Esophagus muscularis mucosa (tissue), 4 donors: ENCODE results near the gene DCAF8. TPM values are rescaled to one million over a fixed set of nuclear protein-coding genes. Genes with fewer than 3 reads are reported as not detected.
A peak's percentile ranks its signal among the peaks of the same experiment; 100 is the strongest.

Experiments
- DNase-seq: peaks from one replicate; pipeline ENCODE4 v3.0.0-alpha.2; 2017; ENCODE audit errors: extremely low spot score
- H3K27ac ChIP-seq, 4 donors: fragments of 200-600 bp; sonication (generic); replicated peaks in 1 of 4; 1 replicate in 3 of 4; 2 replicates in 1 of 4; pipeline ENCODE4 v1.5.1; 2016 to 2019; ENCODE audit warnings: mild to moderate bottlenecking in 1 of 4
- H3K27me3 ChIP-seq, 4 donors: fragments of 200-600 bp; sonication (generic); one replicate each; pipeline versions ENCODE4 v1.5.1 to v1.6.0; 2016 to 2019
- H3K36me3 ChIP-seq, 4 donors: fragments of 200-600 bp; sonication (generic); one replicate each; pipeline ENCODE4 v1.5.1; 2016 to 2019
- H3K4me1 ChIP-seq, 4 donors: fragments of 200-600 bp; sonication (generic); one replicate each; pipeline ENCODE4 v1.5.1; 2016 to 2019
- H3K4me3 ChIP-seq, 4 donors: fragments of 200-600 bp; sonication (generic); 1 replicate in 2 of 4; 2 replicates in 2 of 4; pipeline ENCODE4 v1.5.1; 2016 to 2019; ENCODE audit warnings: mild to moderate bottlenecking in 4 of 4, moderate library complexity in 1 of 4
- H3K9me3 ChIP-seq, 4 donors: fragments of 200-600 bp; sonication (generic); 1 replicate in 3 of 4; 2 replicates in 1 of 4; pipeline ENCODE4 v1.5.1; 2016 to 2019
- EP300 ChIP-seq: sonication (generic); formaldehyde crosslinking; IDR thresholded peaks from one replicate; pipeline ENCODE4 v1.6.1; 2017; ENCODE audit warnings: antibody characterized with exemption
- POLR2A ChIP-seq: fragments of 450-650 bp; IDR thresholded peaks from one replicate; pipeline ENCODE4 v1.6.1; 2017; ENCODE audit warnings: antibody characterized with exemption, moderate library complexity, mild to moderate bottlenecking, low read depth
- POLR2AphosphoS5 ChIP-seq, 2 donors: sonication (generic); formaldehyde crosslinking; IDR thresholded peaks; one replicate each; pipeline ENCODE4 v1.6.1; 2017; ENCODE audit warnings: antibody characterized with exemption in 2 of 2
- WGBS: methylation state at CpG from one replicate; pipeline ENCODE4 v1.1.5; 2018; 5-methylcytosine and 5-hydroxymethylcytosine counted together
- intact Hi-C: fragments of 100-400 bp; cut with DNase I; formaldehyde crosslinking; loops from one replicate; pipeline ENCODE4 v1.15.1; 2023
- total RNA-seq, 4 donors: library from RNA; depleted of rRNA; stranded (reverse); fragments of >200 nt; gene quantifications; one replicate each; pipeline versions ENCODE4 v1.1.0 to v1.2.1, GENCODE V29; 2016
- TF ChIP-seq, protein P1 (sequence below), 3 experiments: fragments of 200-600 bp in 2 of 3; fragments of 450-650 bp in 1 of 3; sonication (generic) in 2 of 3; IDR thresholded peaks; one replicate each; pipeline ENCODE4 v1.5.1; 2017 to 2019; ENCODE audit warnings: antibody characterized with exemption in 3 of 3, mild to moderate bottlenecking in 2 of 3, moderate library complexity in 1 of 3

Gene DCAF8
- total RNA-seq, 4 donors from 2014 or later, result 111 to 191 (median 172) TPM

DNA sequence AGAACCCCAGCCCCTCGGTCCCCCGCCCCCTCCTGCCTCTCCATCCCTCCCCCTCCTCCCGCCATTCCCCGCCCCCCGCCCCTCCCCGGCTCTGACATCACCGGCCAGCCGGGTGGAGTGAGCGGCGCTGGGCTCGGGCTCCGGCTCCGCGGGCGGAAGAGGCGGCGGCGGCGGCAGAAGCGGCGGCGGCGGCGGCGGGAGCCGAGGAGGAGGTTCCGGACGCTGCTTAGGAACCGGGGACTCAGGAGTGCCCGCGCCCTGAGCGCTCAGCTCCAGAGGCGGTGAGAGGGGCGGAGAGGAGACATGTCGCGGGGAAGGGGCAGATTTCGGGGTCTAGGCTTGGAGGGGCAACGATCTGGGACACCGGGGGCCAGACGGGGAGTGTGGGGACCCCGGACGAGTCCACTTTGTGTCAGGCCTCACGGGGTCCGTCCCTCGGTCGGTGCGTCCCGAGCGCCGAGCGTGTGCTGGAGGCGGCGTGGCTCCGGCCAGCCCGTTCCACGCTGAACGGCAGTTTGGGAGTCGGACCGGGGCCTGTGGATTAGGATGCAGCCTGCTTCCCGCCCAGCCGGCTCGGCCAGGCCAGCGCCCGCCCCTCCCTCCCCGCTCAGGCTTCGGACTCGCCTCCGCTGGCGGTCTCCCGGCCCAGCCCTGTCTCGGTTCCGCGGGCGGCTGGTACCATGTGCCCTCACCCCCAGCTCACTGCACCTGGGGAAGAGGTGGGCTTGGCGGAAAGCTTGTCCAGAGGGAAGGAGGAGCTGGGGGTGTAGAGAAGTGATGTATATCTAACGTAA is 56.9 kb downstream of the DCAF8 start, which contains the start of gene PEA15:
Gene PEA15 (plus strand): TSS at position 143 of the 794 bp plus-strand sequence. CDS start 6,161 bp downstream, outside the sequence.
- peaks cover 49 to 55% (median 53%) of the 10 kb centered on the region in 4 donors for H3K4me1 ChIP-seq
- H3K27me3 ChIP-seq, result no peaks in the 10 kb centered on the region
- peaks cover 0 to 22% (median 17%) of the 10 kb centered on the region in 4 donors for H3K36me3 ChIP-seq
- H3K27ac ChIP-seq, result peak within 1 kb of the TSS; percentile 89 to 96 (median 91)
- whole genome bisulfite sequencing, result under 1% methylated on average over 29 of the region's 76 CpGs
- no peak for DNase-seq
- H3K9me3 ChIP-seq, result no peaks in the 10 kb centered on the region
- intact Hi-C loops, result loop anchor here (5.0 kb wide), 1 partner anchor 42 kb away; no protein-coding TSS in a partner anchor
- peak within 1 kb of the TSS; percentile 66 to 98 (median 84) for H3K4me3 ChIP-seq
- TF ChIP-seq POLR2A (peak; percentile 81), POLR2AphosphoS5 (IDR thresholded peaks at IDR 0.05) (peak; percentile 57 to 88), EP300 (no peak)
- TF ChIP-seq, protein P1, sequence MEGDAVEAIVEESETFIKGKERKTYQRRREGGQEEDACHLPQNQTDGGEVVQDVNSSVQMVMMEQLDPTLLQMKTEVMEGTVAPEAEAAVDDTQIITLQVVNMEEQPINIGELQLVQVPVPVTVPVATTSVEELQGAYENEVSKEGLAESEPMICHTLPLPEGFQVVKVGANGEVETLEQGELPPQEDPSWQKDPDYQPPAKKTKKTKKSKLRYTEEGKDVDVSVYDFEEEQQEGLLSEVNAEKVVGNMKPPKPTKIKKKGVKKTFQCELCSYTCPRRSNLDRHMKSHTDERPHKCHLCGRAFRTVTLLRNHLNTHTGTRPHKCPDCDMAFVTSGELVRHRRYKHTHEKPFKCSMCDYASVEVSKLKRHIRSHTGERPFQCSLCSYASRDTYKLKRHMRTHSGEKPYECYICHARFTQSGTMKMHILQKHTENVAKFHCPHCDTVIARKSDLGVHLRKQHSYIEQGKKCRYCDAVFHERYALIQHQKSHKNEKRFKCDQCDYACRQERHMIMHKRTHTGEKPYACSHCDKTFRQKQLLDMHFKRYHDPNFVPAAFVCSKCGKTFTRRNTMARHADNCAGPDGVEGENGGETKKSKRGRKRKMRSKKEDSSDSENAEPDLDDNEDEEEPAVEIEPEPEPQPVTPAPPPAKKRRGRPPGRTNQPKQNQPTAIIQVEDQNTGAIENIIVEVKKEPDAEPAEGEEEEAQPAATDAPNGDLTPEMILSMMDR (IDR thresholded peaks at IDR 0.05), result no peak

DNA sequence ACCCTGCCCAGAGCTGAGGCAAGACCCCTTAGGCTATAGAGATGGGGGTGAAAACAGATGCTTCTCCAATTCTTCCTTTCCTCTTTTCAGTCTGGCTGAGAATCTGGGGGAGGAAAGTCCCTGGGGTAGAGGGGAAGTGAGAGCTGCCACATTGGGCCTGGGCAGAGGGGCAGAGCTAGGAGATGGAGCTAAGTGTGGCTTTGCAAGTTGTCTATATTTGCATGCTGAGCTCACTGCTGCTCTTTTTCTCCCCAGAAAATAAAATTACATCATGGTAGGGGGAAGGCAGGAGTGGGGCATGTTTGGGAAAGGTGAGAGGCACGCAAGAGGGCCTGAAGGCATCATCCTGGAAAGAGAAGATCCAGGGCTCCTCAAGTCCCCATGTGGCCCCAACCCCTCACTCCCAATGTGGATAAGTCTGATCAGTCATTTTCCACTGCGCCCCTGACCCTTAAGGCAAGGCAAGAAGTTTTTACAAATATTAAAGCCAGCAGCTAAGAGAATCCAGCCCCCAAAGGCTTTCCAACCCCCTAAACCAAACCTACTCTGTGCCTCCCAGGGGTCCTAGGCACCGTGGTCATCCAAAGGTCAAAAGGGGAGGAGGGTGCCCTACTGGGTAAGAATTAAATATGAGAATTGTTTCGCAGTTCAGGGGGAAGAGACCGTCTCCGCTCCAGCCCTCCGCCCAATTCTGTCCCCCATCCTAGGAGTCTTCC is 57.7 kb downstream of the DCAF8 start:
- H3K4me3 ChIP-seq, result peak overlapping the region; percentile 66 to 98 (median 84)
- TF ChIP-seq POLR2A, result no peak
- TF ChIP-seq EP300, result no peak
- no peaks in the 10 kb centered on the region for H3K9me3 ChIP-seq
- H3K4me1 ChIP-seq, result peaks cover 41 to 47% (median 45%) of the 10 kb centered on the region in 4 donors
- DNase-seq, result no peak
- H3K27ac ChIP-seq, result peak overlapping the region; percentile 89 to 96 (median 91)
- no peaks in the 10 kb centered on the region for H3K27me3 ChIP-seq
- WGBS, result 19% methylated on average over 7 of the region's 7 CpGs
- intact Hi-C loops, result loop anchor here (5.0 kb wide), 1 partner anchor 43 kb away; no protein-coding TSS in a partner anchor
- H3K36me3 ChIP-seq, result peaks cover 0 to 22% (median 12%) of the 10 kb centered on the region in 4 donors

DNA sequence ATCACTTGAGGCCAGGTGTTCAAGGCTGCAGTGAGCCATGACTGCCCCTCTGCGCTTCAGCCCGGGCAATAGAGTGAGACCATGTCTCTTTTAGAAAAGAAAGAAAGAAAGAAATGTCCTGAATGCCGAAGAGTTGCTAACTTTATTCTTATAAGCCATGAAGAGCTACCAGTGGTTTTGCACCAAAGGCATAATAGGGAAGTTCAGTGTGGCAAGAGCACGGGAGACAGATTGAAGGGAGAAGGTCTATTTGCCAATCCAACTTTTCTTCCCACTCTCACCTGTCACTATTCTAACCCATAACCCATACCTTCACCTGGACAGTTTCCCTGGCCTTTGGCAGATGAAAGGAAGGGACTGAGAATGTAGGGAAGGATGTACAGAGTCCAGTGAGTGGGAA is 61.6 kb downstream of the DCAF8 start:
- H3K4me1 ChIP-seq, result peaks cover 7 to 9% (median 7%) of the 10 kb centered on the region in 4 donors
- TF ChIP-seq EP300 (no peak), POLR2A (no peak), POLR2AphosphoS5 (IDR thresholded peaks at IDR 0.05) (no peak)
- TF ChIP-seq, protein P1 (IDR thresholded peaks at IDR 0.05), result no peak
- no peak overlapping the region for H3K27ac ChIP-seq
- no peak for DNase-seq
- H3K9me3 ChIP-seq, result no peaks in the 10 kb centered on the region
- 88% methylated on average over 4 of the region's 4 CpGs for WGBS
- intact Hi-C loops, result no loop called here
- no peaks in the 10 kb centered on the region for H3K36me3 ChIP-seq
- no peak overlapping the region for H3K4me3 ChIP-seq
- H3K27me3 ChIP-seq, result no peaks in the 10 kb centered on the region

DNA sequence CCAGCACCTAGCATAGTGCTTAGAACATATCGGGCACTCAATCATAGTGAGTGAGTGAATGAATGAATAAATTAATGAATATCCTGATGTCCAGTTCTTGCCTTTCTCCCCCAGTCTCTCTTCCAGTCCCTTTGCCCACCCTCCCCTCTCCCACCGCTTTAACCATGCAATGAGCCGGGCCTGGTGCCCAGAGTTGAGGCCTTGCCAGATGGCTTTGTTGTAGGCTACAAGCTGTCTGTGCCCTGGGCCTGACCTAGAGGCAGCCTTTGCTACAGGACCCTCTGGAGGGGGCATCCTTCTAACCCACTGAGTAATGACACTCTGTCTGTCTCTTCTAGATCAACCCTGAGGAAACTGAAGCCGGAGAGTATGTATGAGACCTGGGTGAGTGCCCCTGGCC is 65.1 kb downstream of the DCAF8 start:
- intact Hi-C loops, result no loop called here
- no peak overlapping the region for H3K27ac ChIP-seq
- H3K36me3 ChIP-seq, result no peaks in the 10 kb centered on the region
- WGBS, result 89% methylated on average over 4 of the region's 4 CpGs
- no peaks in the 10 kb centered on the region for H3K9me3 ChIP-seq
- H3K4me1 ChIP-seq, result peaks cover 14 to 17% (median 15%) of the 10 kb centered on the region in 4 donors
- no peak overlapping the region for H3K4me3 ChIP-seq
- H3K27me3 ChIP-seq, result no peaks in the 10 kb centered on the region
- no peak for DNase-seq
- TF ChIP-seq, protein P1 (IDR thresholded peaks at IDR 0.05), result no peak
- TF ChIP-seq POLR2A (no peak), POLR2AphosphoS5 (IDR thresholded peaks at IDR 0.05) (no peak), EP300 (no peak)

DNA sequence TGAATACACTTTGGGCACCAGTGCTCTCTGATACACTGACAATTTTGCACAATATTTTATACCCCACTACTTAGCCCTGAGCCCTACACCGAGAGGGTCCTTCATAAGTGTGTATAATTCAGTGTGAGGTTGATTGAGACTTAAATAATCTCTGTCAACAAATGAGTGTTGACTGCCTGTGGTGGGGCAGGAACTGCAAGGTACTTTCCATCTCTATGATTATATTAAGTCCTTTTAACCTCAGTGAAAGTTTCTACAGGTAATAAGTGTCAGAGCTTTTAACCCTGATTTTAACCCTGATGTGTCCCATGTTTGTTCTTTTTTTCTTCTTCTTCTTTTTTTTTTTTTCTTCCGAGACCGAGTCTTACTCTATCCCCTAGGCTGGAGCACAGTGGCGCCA is 66.2 kb downstream of the DCAF8 start:
- H3K9me3 ChIP-seq, result no peaks in the 10 kb centered on the region
- H3K27me3 ChIP-seq, result no peaks in the 10 kb centered on the region
- intact Hi-C loops, result no loop called here
- TF ChIP-seq, protein P1 (IDR thresholded peaks at IDR 0.05), result no peak
- TF ChIP-seq POLR2AphosphoS5 (IDR thresholded peaks at IDR 0.05) (no peak), POLR2A (no peak), EP300 (no peak)
- H3K27ac ChIP-seq, result no peak overlapping the region
- WGBS, result 80% methylated on average over 4 of the region's 4 CpGs
- H3K4me3 ChIP-seq, result no peak overlapping the region
- DNase-seq, result no peak
- H3K4me1 ChIP-seq, result peaks cover 17 to 25% (median 23%) of the 10 kb centered on the region in 4 donors
- no peaks in the 10 kb centered on the region for H3K36me3 ChIP-seq
